Suprapubic skin (tissue), 3 donors: ENCODE measurements around the gene ZNF598.

Experiments used
- CTCF ChIP-seq, 2 donors: fragments of 200-600 bp in 1 of 2; fragments of 450-650 bp in 1 of 2; sonication (generic) in 1 of 2; IDR thresholded peaks; one replicate each; pipeline ENCODE4 v1.5.1; 2016 to 2019; ENCODE audit warnings: antibody characterized with exemption in 2 of 2, mild to moderate bottlenecking in 1 of 2, moderate library complexity in 1 of 2
- EP300 ChIP-seq: sonication (generic); formaldehyde crosslinking; IDR thresholded peaks from one replicate; pipeline ENCODE4 v1.6.1; 2017; ENCODE audit warnings: antibody characterized with exemption

DNA sequence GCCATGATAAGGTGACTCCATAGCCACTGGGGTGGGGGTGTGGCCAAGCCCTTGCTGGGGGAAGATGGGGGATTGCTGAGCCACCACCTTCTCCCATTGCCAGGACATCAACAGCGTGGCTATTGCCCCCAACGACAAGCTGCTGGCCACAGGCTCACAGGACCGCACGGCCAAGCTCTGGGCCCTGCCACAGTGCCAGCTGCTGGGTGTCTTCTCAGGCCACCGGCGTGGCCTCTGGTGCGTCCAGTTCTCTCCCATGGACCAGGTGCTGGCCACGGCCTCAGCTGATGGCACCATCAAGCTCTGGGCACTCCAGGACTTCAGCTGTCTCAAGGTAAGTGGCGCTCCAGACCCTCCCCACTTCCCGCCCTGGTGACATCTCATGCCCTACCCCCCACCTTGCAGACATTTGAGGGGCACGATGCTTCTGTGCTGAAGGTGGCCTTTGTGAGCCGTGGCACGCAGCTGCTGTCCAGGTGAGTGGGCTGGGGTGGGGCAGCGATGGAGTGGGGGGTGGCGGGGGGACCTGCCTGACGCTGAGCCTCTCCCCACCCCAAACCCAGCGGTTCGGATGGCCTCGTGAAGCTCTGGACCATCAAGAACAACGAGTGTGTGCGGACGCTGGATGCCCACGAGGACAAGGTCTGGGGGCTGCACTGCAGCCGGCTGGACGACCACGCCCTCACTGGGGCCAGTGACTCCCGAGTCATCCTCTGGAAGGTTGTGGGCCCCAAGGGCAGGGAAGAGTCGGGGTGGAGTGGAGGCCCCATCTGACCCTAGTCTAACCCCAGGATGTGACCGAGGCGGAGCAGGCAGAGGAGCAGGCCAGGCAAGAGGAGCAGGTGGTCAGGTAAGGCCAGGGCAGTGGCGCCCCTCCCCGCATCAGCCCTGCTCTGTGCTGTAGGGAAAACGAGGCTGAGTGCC lies 32.4 kb downstream of the ZNF598 start:
- no peak for TF ChIP-seq CTCF (IDR thresholded peaks at IDR 0.05)
- no peak for TF ChIP-seq EP300
